Measurements from ENCODE around the gene MPHOSPH6.

DNA sequence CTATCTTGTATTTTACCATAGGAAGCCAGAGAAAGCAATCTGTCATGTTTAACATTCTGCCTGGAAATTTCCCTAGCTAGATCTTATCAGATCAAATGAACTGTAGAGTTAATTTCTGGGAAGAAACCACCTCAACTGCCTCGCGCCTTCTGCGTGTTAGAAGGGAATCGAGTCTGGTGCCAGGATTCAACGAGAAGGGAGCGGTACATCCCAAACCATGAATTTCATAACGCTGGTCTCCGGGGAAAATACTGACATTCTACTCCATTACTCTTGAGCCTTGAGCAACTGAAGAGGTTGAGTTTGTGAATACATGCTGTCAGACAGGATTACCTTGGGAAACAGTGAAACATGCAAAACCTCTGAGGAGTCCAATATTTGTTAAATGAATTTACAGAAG is 35.2 kb downstream of the MPHOSPH6 start:
- TF ChIP-seq, protein P1, sequence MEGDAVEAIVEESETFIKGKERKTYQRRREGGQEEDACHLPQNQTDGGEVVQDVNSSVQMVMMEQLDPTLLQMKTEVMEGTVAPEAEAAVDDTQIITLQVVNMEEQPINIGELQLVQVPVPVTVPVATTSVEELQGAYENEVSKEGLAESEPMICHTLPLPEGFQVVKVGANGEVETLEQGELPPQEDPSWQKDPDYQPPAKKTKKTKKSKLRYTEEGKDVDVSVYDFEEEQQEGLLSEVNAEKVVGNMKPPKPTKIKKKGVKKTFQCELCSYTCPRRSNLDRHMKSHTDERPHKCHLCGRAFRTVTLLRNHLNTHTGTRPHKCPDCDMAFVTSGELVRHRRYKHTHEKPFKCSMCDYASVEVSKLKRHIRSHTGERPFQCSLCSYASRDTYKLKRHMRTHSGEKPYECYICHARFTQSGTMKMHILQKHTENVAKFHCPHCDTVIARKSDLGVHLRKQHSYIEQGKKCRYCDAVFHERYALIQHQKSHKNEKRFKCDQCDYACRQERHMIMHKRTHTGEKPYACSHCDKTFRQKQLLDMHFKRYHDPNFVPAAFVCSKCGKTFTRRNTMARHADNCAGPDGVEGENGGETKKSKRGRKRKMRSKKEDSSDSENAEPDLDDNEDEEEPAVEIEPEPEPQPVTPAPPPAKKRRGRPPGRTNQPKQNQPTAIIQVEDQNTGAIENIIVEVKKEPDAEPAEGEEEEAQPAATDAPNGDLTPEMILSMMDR (IDR thresholded peaks at IDR 0.05) = no peak
- TF ChIP-seq POLR2AphosphoS5 (IDR thresholded peaks at IDR 0.05) (no peak), POLR2A (IDR thresholded peaks at IDR 0.05) (no peak)
